Neural cell (in vitro differentiated cells): ENCODE results near the gene GPC1.

Experiments
- EZH2 ChIP-seq: fragments of 200-600, 300-800 bp; shearing (Covaris generic), sonication (generic); IDR thresholded peaks from 2 replicates; pipeline ENCODE4 v1.6.1; 2014; ENCODE audit warnings: antibody characterized with exemption, low read length, borderline replicate concordance, mild to moderate bottlenecking; ENCODE audit not compliant: insufficient read depth, poor library complexity, severe bottlenecking
- RAD21 ChIP-seq: fragments of 450-650 bp; conservative IDR thresholded peaks from 2 replicates; pipeline ENCODE4 v1.6.1; 2014; ENCODE audit warnings: antibody characterized with exemption, mild to moderate bottlenecking, moderate library complexity

DNA sequence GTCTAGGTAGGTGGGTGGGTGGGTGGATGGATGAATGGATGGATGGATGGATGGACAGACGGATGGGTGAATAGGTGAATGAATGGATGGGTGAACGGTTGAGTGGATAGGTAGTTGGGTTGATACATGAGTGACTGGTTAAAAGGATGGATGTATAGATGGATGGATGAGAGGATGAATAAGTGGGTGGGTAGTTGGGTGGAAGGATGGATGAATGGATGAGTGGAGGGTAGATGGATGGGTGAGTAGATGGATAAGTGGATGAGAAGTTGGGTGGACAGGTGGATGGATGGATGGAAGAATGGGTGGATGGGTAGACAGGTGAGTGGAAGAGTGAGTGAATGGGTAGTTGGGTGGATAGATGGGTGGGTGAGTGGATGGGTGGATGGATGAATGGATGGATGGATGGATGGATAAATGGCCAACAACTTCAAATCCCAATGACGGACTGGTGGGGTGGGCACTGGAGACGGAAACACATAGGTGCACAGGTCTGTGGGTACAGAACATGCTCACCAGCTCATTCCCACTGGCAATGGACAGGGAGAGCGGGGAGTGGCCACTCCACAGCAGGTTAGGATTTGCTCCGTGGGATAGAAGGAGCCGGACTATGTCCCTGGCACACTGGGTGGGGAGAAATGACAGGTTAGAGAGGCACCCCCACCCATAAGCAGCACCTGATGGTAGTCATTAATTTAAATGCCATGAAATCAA lies 73.5 kb downstream of the GPC1 start:
- TF ChIP-seq EZH2 (no peak), RAD21 (no peak)
